ENCODE data around the gene SEMA4A.

Gene SEMA4A

DNA sequence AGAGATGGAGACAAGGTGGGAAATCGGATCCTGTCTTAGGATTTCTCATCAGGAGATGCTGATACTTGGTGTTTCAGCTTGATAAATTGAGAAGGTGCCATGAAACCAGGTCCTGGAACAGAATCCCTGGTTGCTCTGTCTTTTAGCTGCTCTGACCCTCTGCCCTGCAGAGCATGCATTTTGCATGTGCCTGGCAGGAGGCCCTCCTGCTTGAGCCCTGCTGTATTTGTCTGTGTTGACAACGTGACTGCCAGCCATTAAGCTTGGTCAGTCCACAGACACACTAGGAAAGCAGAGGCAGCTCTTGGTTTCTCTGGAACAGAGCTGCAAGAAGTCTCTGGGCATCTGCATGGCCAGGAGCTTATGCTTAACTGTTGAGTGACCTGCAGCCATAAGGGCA lies 43.1 kb downstream of the SEMA4A start:
- Histone ChIP-seq H2BK5ac (ENCODE audit: low read length) (no peak overlapping the region), H3K36me3 (replicated peaks in 1 of 2; ENCODE audit: control insufficient read depth in 2 of 2, insufficient read depth in 2 of 2, low read length in 2 of 2) (peaks cover 8 to 17% of the 10 kb centered on the region in 2 donors), H3K14ac (ENCODE audit: low read length) (no peak overlapping the region), H2AFZ (ENCODE audit: low read length) (no peak overlapping the region), H2BK15ac (ENCODE audit: low read length) (no peak overlapping the region), H3K4me3 (ENCODE audit: low read length in 2 of 2) (no peak overlapping the region), H3K4ac (ENCODE audit: low read length) (no peak overlapping the region), H3K4me2 (ENCODE audit: insufficient read depth, low read length, poor library complexity, severe bottlenecking) (no peak overlapping the region), H3K9ac (ENCODE audit: low read depth, low read length, poor library complexity) (no peak overlapping the region), H3K27ac (replicated peaks; ENCODE audit: low read length) (no peak overlapping the region), H4K91ac (ENCODE audit: low read depth, low read length, poor library complexity) (no peak overlapping the region), H3K9me3 (replicated peaks in 1 of 2; ENCODE audit: control insufficient read depth in 2 of 2, insufficient read depth in 1 of 2, low read depth in 1 of 2, low read length in 2 of 2) (peaks cover 0 to 2% of the 10 kb centered on the region in 2 donors), H2BK120ac (ENCODE audit: low read depth, low read length) (no peak overlapping the region), H4K8ac (ENCODE audit: low read depth, low read length) (no peak overlapping the region), H3K4me1 (ENCODE audit: control insufficient read depth in 2 of 2, insufficient read depth in 1 of 2, low read depth in 1 of 2, low read length in 2 of 2) (peaks cover 2 to 10% of the 10 kb centered on the region in 2 donors), H3K18ac (ENCODE audit: low read length) (no peak overlapping the region), H2BK12ac (ENCODE audit: low read length) (no peak overlapping the region), H3K79me1 (ENCODE audit: low read depth, low read length) (peaks cover 7% of the 10 kb centered on the region), H2AK5ac (ENCODE audit: low read depth, low read length) (no peak overlapping the region), H3K23ac (ENCODE audit: low read depth, low read length, poor library complexity) (no peak overlapping the region), H3K27me3 (ENCODE audit: control insufficient read depth in 3 of 3, insufficient read depth in 3 of 3, low read depth in 1 of 3, low read length in 3 of 3) (no peaks in the 10 kb centered on the region)
- no peak for DNase-seq (ENCODE audit: low spot score)
- no CpG with 5 or more reads among the region's 2 CpGs for WGBS, 2 donors (ENCODE audit: extremely low coverage in 2 of 2, insufficient read length in 2 of 2, insufficient replicate concordance in 1 of 2)

DNA sequence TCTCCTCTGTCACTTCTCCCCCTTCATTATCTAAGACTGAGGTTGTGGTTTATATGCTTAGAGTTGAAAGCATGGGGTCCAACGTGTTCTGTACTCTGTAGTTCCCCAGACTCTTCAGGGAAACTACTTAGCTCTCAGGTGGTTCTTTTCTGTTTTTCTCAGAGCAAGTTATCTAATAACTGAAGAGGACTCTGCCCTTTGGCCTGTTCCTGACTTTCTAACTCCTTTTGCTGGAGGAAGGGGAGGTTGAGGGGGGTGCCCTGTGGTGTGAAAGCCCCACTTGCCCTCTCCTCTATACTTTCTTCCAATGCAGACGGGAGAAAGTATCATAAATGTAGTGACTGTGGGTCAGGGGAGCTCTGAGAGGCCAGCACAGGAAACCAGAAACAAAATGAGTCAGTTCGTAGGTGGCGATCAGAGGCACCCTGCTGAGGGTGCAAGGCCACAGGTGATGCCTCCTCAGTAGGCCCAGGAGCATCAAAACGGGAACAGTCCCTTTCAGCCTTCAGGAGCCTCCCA lies 45.5 kb downstream of the SEMA4A start:
- H2BK5ac ChIP-seq (ENCODE audit: low read length), result no peak overlapping the region
- H3K9ac ChIP-seq (ENCODE audit: low read depth, low read length, poor library complexity), result no peak overlapping the region
- H3K23ac ChIP-seq (ENCODE audit: low read depth, low read length, poor library complexity), result no peak overlapping the region
- H3K4ac ChIP-seq (ENCODE audit: low read length), result no peak overlapping the region
- H3K79me1 ChIP-seq (ENCODE audit: low read depth, low read length), result peaks cover 7% of the 10 kb centered on the region
- H2BK15ac ChIP-seq (ENCODE audit: low read length), result no peak overlapping the region
- H3K27me3 ChIP-seq (ENCODE audit: control insufficient read depth in 3 of 3, insufficient read depth in 3 of 3, low read depth in 1 of 3, low read length in 3 of 3), result no peaks in the 10 kb centered on the region
- no peak overlapping the region for H3K14ac ChIP-seq (ENCODE audit: low read length)
- no peak overlapping the region for H2BK120ac ChIP-seq (ENCODE audit: low read depth, low read length)
- peaks cover 10 to 28% of the 10 kb centered on the region in 2 donors for H3K36me3 ChIP-seq (replicated peaks in 1 of 2; ENCODE audit: control insufficient read depth in 2 of 2, insufficient read depth in 2 of 2, low read length in 2 of 2)
- H3K4me3 ChIP-seq (ENCODE audit: low read length in 2 of 2), result no peak overlapping the region
- H4K91ac ChIP-seq (ENCODE audit: low read depth, low read length, poor library complexity), result no peak overlapping the region
- peaks cover 2 to 6% of the 10 kb centered on the region in 2 donors for H3K4me1 ChIP-seq (ENCODE audit: control insufficient read depth in 2 of 2, insufficient read depth in 1 of 2, low read depth in 1 of 2, low read length in 2 of 2)
- H3K18ac ChIP-seq (ENCODE audit: low read length), result no peak overlapping the region
- H2AFZ ChIP-seq (ENCODE audit: low read length), result no peak overlapping the region
- no peak for DNase-seq (ENCODE audit: low spot score)
- WGBS, 2 donors (ENCODE audit: extremely low coverage in 2 of 2, insufficient read length in 2 of 2, insufficient replicate concordance in 1 of 2), result no CpG with 5 or more reads among the region's 5 CpGs
- H3K9me3 ChIP-seq (replicated peaks in 1 of 2; ENCODE audit: control insufficient read depth in 2 of 2, insufficient read depth in 1 of 2, low read depth in 1 of 2, low read length in 2 of 2), result peaks cover 0 to 2% of the 10 kb centered on the region in 2 donors
- no peak overlapping the region for H3K27ac ChIP-seq (replicated peaks; ENCODE audit: low read length)
- H3K4me2 ChIP-seq (ENCODE audit: insufficient read depth, low read length, poor library complexity, severe bottlenecking), result no peak overlapping the region
- H4K8ac ChIP-seq (ENCODE audit: low read depth, low read length), result no peak overlapping the region
- no peak overlapping the region for H2AK5ac ChIP-seq (ENCODE audit: low read depth, low read length)
- H2BK12ac ChIP-seq (ENCODE audit: low read length), result no peak overlapping the region

DNA sequence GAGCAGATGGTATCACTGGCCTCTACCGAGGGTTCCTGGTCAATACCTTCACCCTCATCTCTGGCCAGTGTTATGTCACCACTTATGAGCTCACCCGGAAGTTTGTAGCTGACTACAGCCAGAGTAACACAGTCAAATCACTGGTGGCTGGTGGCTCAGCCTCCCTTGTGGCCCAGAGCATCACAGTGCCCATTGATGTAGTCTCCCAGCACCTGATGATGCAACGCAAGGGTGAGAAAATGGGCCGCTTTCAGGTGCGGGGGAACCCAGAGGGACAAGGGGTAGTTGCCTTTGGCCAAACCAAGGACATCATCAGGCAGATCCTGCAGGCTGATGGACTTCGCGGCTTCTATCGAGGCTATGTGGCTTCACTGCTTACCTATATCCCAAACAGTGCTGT lies 46.7 kb downstream of the SEMA4A start:
- Histone ChIP-seq H2BK5ac (ENCODE audit: low read length) (no peak overlapping the region), H3K9ac (ENCODE audit: low read depth, low read length, poor library complexity) (no peak overlapping the region), H3K79me1 (ENCODE audit: low read depth, low read length) (peaks cover 2% of the 10 kb centered on the region), H3K36me3 (replicated peaks in 1 of 2; ENCODE audit: control insufficient read depth in 2 of 2, insufficient read depth in 2 of 2, low read length in 2 of 2) (peaks cover 10 to 28% of the 10 kb centered on the region in 2 donors), H3K23ac (ENCODE audit: low read depth, low read length, poor library complexity) (no peak overlapping the region), H3K4me1 (ENCODE audit: control insufficient read depth in 2 of 2, insufficient read depth in 1 of 2, low read depth in 1 of 2, low read length in 2 of 2) (no peaks in the 10 kb centered on the region), H2AK5ac (ENCODE audit: low read depth, low read length) (no peak overlapping the region), H2BK12ac (ENCODE audit: low read length) (no peak overlapping the region), H3K9me3 (replicated peaks in 1 of 2; ENCODE audit: control insufficient read depth in 2 of 2, insufficient read depth in 1 of 2, low read depth in 1 of 2, low read length in 2 of 2) (peaks cover 0 to 2% of the 10 kb centered on the region in 2 donors), H2AFZ (ENCODE audit: low read length) (no peak overlapping the region), H2BK15ac (ENCODE audit: low read length) (no peak overlapping the region), H3K27me3 (ENCODE audit: control insufficient read depth in 3 of 3, insufficient read depth in 3 of 3, low read depth in 1 of 3, low read length in 3 of 3) (no peaks in the 10 kb centered on the region), H3K4ac (ENCODE audit: low read length) (peak overlapping the region; percentile 26), H3K14ac (ENCODE audit: low read length) (no peak overlapping the region), H4K8ac (ENCODE audit: low read depth, low read length) (peak overlapping the region; percentile 52), H4K91ac (ENCODE audit: low read depth, low read length, poor library complexity) (no peak overlapping the region), H3K18ac (ENCODE audit: low read length) (no peak overlapping the region), H3K4me2 (ENCODE audit: insufficient read depth, low read length, poor library complexity, severe bottlenecking) (no peak overlapping the region), H3K27ac (replicated peaks; ENCODE audit: low read length) (no peak overlapping the region), H3K4me3 (ENCODE audit: low read length in 2 of 2) (peak overlapping the region in 1 of 2 donors; percentile 25), H2BK120ac (ENCODE audit: low read depth, low read length) (no peak overlapping the region)
- DNase-seq (ENCODE audit: low spot score), result no peak
- no CpG with 5 or more reads among the region's 8 CpGs for whole genome bisulfite sequencing, 2 donors (ENCODE audit: extremely low coverage in 2 of 2, insufficient read length in 2 of 2, insufficient replicate concordance in 1 of 2)

DNA sequence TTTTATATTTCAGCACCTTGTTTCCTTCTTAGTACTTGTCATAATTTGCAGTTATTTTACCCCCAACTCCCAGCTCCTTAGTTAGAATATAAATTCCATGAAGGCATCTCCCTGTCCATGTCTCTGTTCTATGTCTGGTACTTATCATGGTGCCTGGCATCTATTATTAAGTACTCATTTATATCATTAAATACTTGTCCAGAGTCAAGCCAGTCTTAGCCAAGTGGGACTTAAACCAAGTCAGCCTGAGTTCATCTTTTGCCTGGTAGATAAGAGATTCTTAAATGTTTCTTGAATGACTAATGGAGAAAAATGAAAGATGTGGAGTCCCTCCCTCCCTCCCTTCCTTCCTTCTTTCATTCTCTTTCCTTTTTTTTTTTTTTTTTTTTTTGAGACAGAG lies 49.9 kb downstream of the SEMA4A start:
- no peaks in the 10 kb centered on the region for H3K27me3 ChIP-seq (ENCODE audit: control insufficient read depth in 3 of 3, insufficient read depth in 3 of 3, low read depth in 1 of 3, low read length in 3 of 3)
- peaks cover 0 to 2% of the 10 kb centered on the region in 2 donors for H3K9me3 ChIP-seq (replicated peaks in 1 of 2; ENCODE audit: control insufficient read depth in 2 of 2, insufficient read depth in 1 of 2, low read depth in 1 of 2, low read length in 2 of 2)
- no peak overlapping the region for H3K4ac ChIP-seq (ENCODE audit: low read length)
- no peak for DNase-seq (ENCODE audit: low spot score)
- H3K27ac ChIP-seq (replicated peaks; ENCODE audit: low read length), result no peak overlapping the region
- H4K8ac ChIP-seq (ENCODE audit: low read depth, low read length), result no peak overlapping the region
- no peak overlapping the region for H3K14ac ChIP-seq (ENCODE audit: low read length)
- H2AFZ ChIP-seq (ENCODE audit: low read length), result no peak overlapping the region
- no peak overlapping the region for H3K9ac ChIP-seq (ENCODE audit: low read depth, low read length, poor library complexity)
- no peaks in the 10 kb centered on the region for H3K4me1 ChIP-seq (ENCODE audit: control insufficient read depth in 2 of 2, insufficient read depth in 1 of 2, low read depth in 1 of 2, low read length in 2 of 2)
- H2AK5ac ChIP-seq (ENCODE audit: low read depth, low read length), result no peak overlapping the region
- no peak overlapping the region for H3K4me3 ChIP-seq (ENCODE audit: low read length in 2 of 2)
- no peak overlapping the region for H3K23ac ChIP-seq (ENCODE audit: low read depth, low read length, poor library complexity)
- no peak overlapping the region for H2BK120ac ChIP-seq (ENCODE audit: low read depth, low read length)
- H4K91ac ChIP-seq (ENCODE audit: low read depth, low read length, poor library complexity), result no peak overlapping the region
- no peak overlapping the region for H2BK15ac ChIP-seq (ENCODE audit: low read length)
- H3K36me3 ChIP-seq (replicated peaks in 1 of 2; ENCODE audit: control insufficient read depth in 2 of 2, insufficient read depth in 2 of 2, low read length in 2 of 2), result peaks cover 11 to 44% of the 10 kb centered on the region in 2 donors
- no peak overlapping the region for H3K4me2 ChIP-seq (ENCODE audit: insufficient read depth, low read length, poor library complexity, severe bottlenecking)
- H2BK5ac ChIP-seq (ENCODE audit: low read length), result no peak overlapping the region
- no peak overlapping the region for H2BK12ac ChIP-seq (ENCODE audit: low read length)
- H3K79me1 ChIP-seq (ENCODE audit: low read depth, low read length), result no peaks in the 10 kb centered on the region
- no peak overlapping the region for H3K18ac ChIP-seq (ENCODE audit: low read length)
